Panc1 (cell line): ENCODE data around the gene GNG7. TPM values are rescaled to one million over a fixed set of nuclear protein-coding genes. Genes with fewer than 3 reads are reported as not detected.

ENCODE experiments used
- ATAC-seq: fragments of 200-7000 bp; cut with Tn5 transposase; 2 replicates; pipeline ENCODE4 v1.9.1; 2020; ENCODE audit warnings: mild to moderate bottlenecking, moderate library complexity
- BruUV-seq: library from RNA; stranded (reverse); fragments of 400-500 nt; replicated peaks from 2 replicates; lab custom pipeline; 2021; lab: Mats Ljungman, UMichigan
- CTCF ChIA-PET: fragments of 300-600 bp; sonication (Branson Sonifier 250); formaldehyde crosslinking; loops from one replicate; lab custom pipeline; 2022; ENCODE audit warnings: antibody characterized with exemption; lab: Charles Lee
- POLR2A ChIA-PET: fragments of 300-600 bp; sonication (Branson Sonifier 250); formaldehyde crosslinking; loops from one replicate; lab custom pipeline; 2022; ENCODE audit warnings: antibody characterized with exemption; lab: Charles Lee
- DNase-seq: peaks from one replicate; pipeline ENCODE4 v3.0.0-alpha.2; 2010; ENCODE audit warnings: low read depth, low spot score
- H3K27ac ChIP-seq: 2 replicates; pipeline ENCODE4 v1.5.1; 2011; ENCODE audit warnings: mild to moderate bottlenecking, low read length, inconsistent platforms
- H3K27me3 ChIP-seq: fragments of 200-500 bp; sonication (Bioruptor generic); 2 replicates; pipeline ENCODE4 v1.6.0; 2014; ENCODE audit warnings: low read length, inconsistent platforms; ENCODE audit not compliant: control insufficient read depth, insufficient read depth
- H3K36me3 ChIP-seq: fragments of 200-500 bp; sonication (Bioruptor generic); 2 replicates; pipeline ENCODE4 v1.5.1; 2014; ENCODE audit warnings: inconsistent platforms, mild to moderate bottlenecking, low read length, moderate library complexity; ENCODE audit not compliant: control insufficient read depth, insufficient read depth
- H3K4me1 ChIP-seq: 2 replicates; pipeline ENCODE4 v1.5.1; 2011; ENCODE audit warnings: inconsistent platforms, mild to moderate bottlenecking, low read length, moderate library complexity; ENCODE audit not compliant: control insufficient read depth, insufficient read depth
- H3K4me3 ChIP-seq, 2 experiments: 2 replicates each; pipeline ENCODE4 v1.5.1; 2011 to 2012; ENCODE audit warnings: low read depth in 2 of 2, low read length in 2 of 2, mild to moderate bottlenecking in 2 of 2, inconsistent platforms in 1 of 2, moderate library complexity in 1 of 2
- H3K9me3 ChIP-seq: fragments of 200-500 bp; sonication (Bioruptor generic); 2 replicates; pipeline ENCODE4 v1.5.1; 2014; ENCODE audit warnings: low read depth, mild to moderate bottlenecking, inconsistent platforms, low read length, moderate library complexity; ENCODE audit not compliant: control insufficient read depth, insufficient read depth
- POLR2AphosphoS5 ChIP-seq: IDR thresholded peaks from 2 replicates; pipeline ENCODE4 v1.6.1; 2012; ENCODE audit warnings: mild to moderate bottlenecking, low read depth, low read length, moderate library complexity
- REST ChIP-seq, 2 experiments: IDR thresholded peaks; 2 replicates each; pipeline ENCODE4 v1.6.1; 2011 to 2012; ENCODE audit warnings: low read depth in 2 of 2, control low read depth in 1 of 2, low read length in 1 of 2, mild to moderate bottlenecking in 1 of 2, moderate library complexity in 1 of 2; ENCODE audit not compliant: insufficient read depth in 1 of 2
- SIN3A ChIP-seq: IDR thresholded peaks from 2 replicates; pipeline ENCODE4 v1.6.1; 2012; ENCODE audit warnings: low read depth, mild to moderate bottlenecking, low read length, moderate library complexity, borderline replicate concordance; ENCODE audit not compliant: insufficient read depth
- TCF7L2 ChIP-seq: IDR thresholded peaks from 2 replicates; pipeline ENCODE4 v1.6.1; 2011; ENCODE audit warnings: mild to moderate bottlenecking, low read depth, low read length, inconsistent platforms
- in situ Hi-C: cut with HindIII; loops from 2 replicates; pipeline ENCODE4 v1.10.0; 2016; ENCODE audit warnings: low sequenced_read_pairs, low pct_unique_long_range_greater_than_20kb
- intact Hi-C: fragments of 100-400 bp; cut with micrococcal nuclease; formaldehyde crosslinking; loops from one replicate; pipeline ENCODE4 v1.10.0; 2022; ENCODE audit not compliant: unreplicated experiment
- total RNA-seq: library from RNA; stranded (reverse); gene quantifications from one replicate; pipeline ENCODE4 v1.2.1, GENCODE V29; 2021; ENCODE audit not compliant: unreplicated experiment
- TF ChIP-seq, protein P1 (sequence below): fragments of 450-650 bp; IDR thresholded peaks from 2 replicates; pipeline ENCODE4 v1.5.1; 2017; ENCODE audit warnings: mild to moderate bottlenecking

Gene GNG7
- total RNA-seq, 1 experiment from 2014 or later = 0.74 TPM

- ChIA-PET POLR2A (no interaction called here), CTCF (interaction anchor here (0.8 to 1.1 kb wide), 2 partner anchors 9 to 26 kb away, joined by 3 to 6 read pairs; no protein-coding TSS in a partner anchor)
- DNase-seq (no peak), ATAC-seq (peak; percentile 71)
- Histone ChIP-seq H3K36me3 (no peaks in the 10 kb centered on the region), H3K27me3 (no peaks in the 10 kb centered on the region), H3K4me3 (peak overlapping the region in 1 of 2 experiments; percentile 13; a peak in 2 of 4 replicates), H3K27ac (peak overlapping the region; percentile 5; the same call in 1 of the 2 replicates), H3K9me3 (no peaks in the 10 kb centered on the region), H3K4me1 (no peaks in the 10 kb centered on the region; the same call in 1 of the 2 replicates)
- BruUV-seq = no TSS peak
- no peak for TF ChIP-seq SIN3A
- no peak for TF ChIP-seq TCF7L2
- no peak for TF ChIP-seq POLR2AphosphoS5
- TF ChIP-seq, protein P1, sequence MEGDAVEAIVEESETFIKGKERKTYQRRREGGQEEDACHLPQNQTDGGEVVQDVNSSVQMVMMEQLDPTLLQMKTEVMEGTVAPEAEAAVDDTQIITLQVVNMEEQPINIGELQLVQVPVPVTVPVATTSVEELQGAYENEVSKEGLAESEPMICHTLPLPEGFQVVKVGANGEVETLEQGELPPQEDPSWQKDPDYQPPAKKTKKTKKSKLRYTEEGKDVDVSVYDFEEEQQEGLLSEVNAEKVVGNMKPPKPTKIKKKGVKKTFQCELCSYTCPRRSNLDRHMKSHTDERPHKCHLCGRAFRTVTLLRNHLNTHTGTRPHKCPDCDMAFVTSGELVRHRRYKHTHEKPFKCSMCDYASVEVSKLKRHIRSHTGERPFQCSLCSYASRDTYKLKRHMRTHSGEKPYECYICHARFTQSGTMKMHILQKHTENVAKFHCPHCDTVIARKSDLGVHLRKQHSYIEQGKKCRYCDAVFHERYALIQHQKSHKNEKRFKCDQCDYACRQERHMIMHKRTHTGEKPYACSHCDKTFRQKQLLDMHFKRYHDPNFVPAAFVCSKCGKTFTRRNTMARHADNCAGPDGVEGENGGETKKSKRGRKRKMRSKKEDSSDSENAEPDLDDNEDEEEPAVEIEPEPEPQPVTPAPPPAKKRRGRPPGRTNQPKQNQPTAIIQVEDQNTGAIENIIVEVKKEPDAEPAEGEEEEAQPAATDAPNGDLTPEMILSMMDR = no peak
- TF ChIP-seq REST (IDR thresholded peaks at IDR 0.05; ENCODE audit: insufficient read depth in 1 of 2, low read depth in 2 of 2, low read length in 1 of 2) = no peak
- in situ Hi-C loops (no loop called here), intact Hi-C loops (no loop called here)
These were observed 114.3 kb downstream of the GNG7 start for GRCh38 chr19:2588081-2588777.

DNA sequence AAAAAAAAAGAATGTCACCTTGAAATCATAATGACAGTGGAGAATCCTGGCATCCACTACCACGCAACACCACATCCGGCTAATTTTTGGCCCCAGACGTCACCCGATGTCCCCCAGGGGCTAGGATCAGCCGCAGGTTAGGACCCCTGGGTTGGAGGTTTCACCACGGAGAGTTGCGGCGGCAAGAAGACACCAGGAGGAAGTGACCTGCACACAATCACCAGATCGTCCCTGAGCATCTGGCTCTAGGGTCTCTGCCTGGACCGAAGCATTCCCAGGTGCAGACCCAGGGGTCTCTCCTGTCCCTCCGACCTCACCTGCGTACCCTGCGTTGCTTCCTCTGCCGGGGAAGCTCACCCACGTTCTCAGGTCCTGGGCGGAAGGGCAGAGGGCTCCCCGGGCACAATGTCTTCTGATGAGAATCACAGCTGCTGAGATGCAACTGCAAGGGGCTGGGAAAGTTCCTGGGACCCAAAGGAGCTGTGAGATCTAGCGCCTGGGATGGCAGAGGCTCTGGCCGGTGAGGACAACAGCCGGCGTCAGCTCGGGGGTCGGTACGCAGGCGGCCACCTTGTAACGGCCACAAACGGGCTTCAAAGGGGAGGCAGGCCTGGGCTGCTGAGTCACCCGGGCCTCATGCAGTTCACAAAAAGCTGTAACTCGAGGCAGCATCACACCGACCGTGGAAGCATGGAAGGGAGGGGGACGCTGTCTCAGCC is 115.3 kb downstream of the GNG7 start:
- ChIA-PET POLR2A (no interaction called here), CTCF (interaction anchor here (0.8 to 1.1 kb wide), 2 partner anchors 8 to 27 kb away, joined by 3 to 6 read pairs; no protein-coding TSS in a partner anchor)
- H3K36me3 ChIP-seq = no peaks in the 10 kb centered on the region
- intact Hi-C loops = no loop called here
- DNase-seq (no peak), ATAC-seq (peak; percentile 56; the same call in 1 of the 2 replicates)
- no peak overlapping the region for H3K4me3 ChIP-seq
- in situ Hi-C loops = no loop called here
- TF ChIP-seq REST (IDR thresholded peaks at IDR 0.05; ENCODE audit: insufficient read depth in 1 of 2, low read depth in 2 of 2, low read length in 1 of 2) = no peak
- H3K27ac ChIP-seq = 0 out of 2 replicates have a peak overlapping the region, but pooled peaks have one; percentile 51
- no TSS peak for BruUV-seq
- no peaks in the 10 kb centered on the region; the same call in 1 of the 2 replicates for H3K4me1 ChIP-seq
- H3K9me3 ChIP-seq = no peaks in the 10 kb centered on the region
- no peaks in the 10 kb centered on the region for H3K27me3 ChIP-seq
